Spleen (tissue), 11 donors: ENCODE data around the gene NSMCE4A. TPM values are rescaled to one million over a fixed set of nuclear protein-coding genes. Genes with fewer than 3 reads are reported as not detected.

Experiments
- DNase-seq: peaks from one replicate; pipeline ENCODE4 v3.0.0-alpha.2; 2020
- H3K27ac ChIP-seq, 8 donors: fragments of 200-600 bp; sonication (generic) in 7 of 8; 1 replicate in 4 of 8; 2 replicates in 4 of 8; pipeline versions ENCODE4 v1.5.0 to v1.8.0; 2016 to 2021; ENCODE audit warnings: inconsistent platforms in 4 of 8, mild to moderate bottlenecking in 4 of 8, moderate library complexity in 1 of 8
- H3K27me3 ChIP-seq, 7 donors: fragments of 200-600 bp; sonication (generic) in 6 of 7; replicated peaks in 1 of 7; 1 replicate in 4 of 7; 2 replicates in 3 of 7; pipeline versions ENCODE4 v1.5.0 to v1.8.0; 2016 to 2021; ENCODE audit warnings: inconsistent platforms in 3 of 7, mild to moderate bottlenecking in 1 of 7
- H3K36me3 ChIP-seq, 6 donors: fragments of 200-600 bp; sonication (generic) in 5 of 6; 1 replicate in 4 of 6; 2 replicates in 2 of 6; pipeline versions ENCODE4 v1.5.0 to v1.8.0; 2016 to 2021; ENCODE audit warnings: inconsistent platforms in 2 of 6
- H3K4me1 ChIP-seq, 6 donors: fragments of 200-600 bp; sonication (generic) in 5 of 6; 1 replicate in 3 of 6; 2 replicates in 3 of 6; pipeline versions ENCODE4 v1.5.0 to v1.8.0; 2016 to 2021; ENCODE audit warnings: inconsistent platforms in 3 of 6
- H3K4me3 ChIP-seq, 8 donors: fragments of 200-600 bp; sonication (generic) in 7 of 8; 1 replicate in 4 of 8; 2 replicates in 4 of 8; pipeline versions ENCODE4 v1.5.0 to v1.8.0; 2016 to 2021; ENCODE audit warnings: inconsistent platforms in 4 of 8, mild to moderate bottlenecking in 4 of 8, moderate library complexity in 2 of 8
- H3K9me3 ChIP-seq, 8 donors: fragments of 200-600 bp; sonication (generic) in 7 of 8; 1 replicate in 4 of 8; 2 replicates in 4 of 8; pipeline versions ENCODE4 v1.5.0 to v1.8.0; 2016 to 2021; ENCODE audit warnings: inconsistent platforms in 4 of 8
- CTCF ChIP-seq, 11 experiments: fragments of 200-600 bp in 7 of 11; fragments of 450-650 bp in 4 of 11; sonication (generic) in 4 of 11; IDR thresholded peaks in 8 of 11; conservative IDR thresholded peaks in 3 of 11; 1 replicate in 7 of 11; 2 replicates in 4 of 11; pipeline versions ENCODE4 v1.4.0 to v1.8.0; 2016 to 2021; ENCODE audit warnings: antibody characterized with exemption in 11 of 11, inconsistent platforms in 4 of 11, mild to moderate bottlenecking in 1 of 11
- POLR2A ChIP-seq, 3 donors: fragments of 450-650 bp; IDR thresholded peaks; one replicate each; pipeline ENCODE4 v1.5.1; 2017; ENCODE audit warnings: antibody characterized with exemption in 3 of 3, mild to moderate bottlenecking in 1 of 3
- POLR2AphosphoS5 ChIP-seq, 3 donors: sonication (generic); formaldehyde crosslinking; IDR thresholded peaks; one replicate each; pipeline ENCODE4 v1.5.1; 2017; ENCODE audit warnings: antibody characterized with exemption in 3 of 3
- WGBS, 5 donors: extraction: QIAGEN DNeasy Blood & Tissue Kit in 3 of 5; methylation state at CpG; one replicate each; pipeline versions ENCODE4 v1.1.5 to v1.1.7; 2013 to 2018; 5-methylcytosine and 5-hydroxymethylcytosine counted together
- intact Hi-C: fragments of 100-400 bp; cut with DNase I; formaldehyde crosslinking; loops from one replicate; pipeline ENCODE4 v1.15.0; 2023; ENCODE audit warnings: low total_unique reads
- polyA plus RNA-seq, 3 donors: library from polyadenylated mRNA; stranded (reverse); fragments of 200-250 nt; gene quantifications; one replicate each; pipeline ENCODE4 v1.2.1, GENCODE V29; 2013
- total RNA-seq, 7 donors: library from RNA; depleted of rRNA in 3 of 7; stranded (reverse); fragments of >200 nt in 3 of 7; fragmentation: NEBNext Ultra II Directional in 4 of 7; extraction: Animal tissue kit (Norgen Biotek cat#: 25700) in 4 of 7; gene quantifications; one replicate each; pipeline versions ENCODE4 v1.1.0 to v1.2.1, GENCODE V29; 2016 to 2021
- donor health status: healthy with polysubstance abuse.
- donor health status: DM: no; HTN: no; CAD: no; lungs with moderate emphysema.
- donor health status: DM: no; HTN: no; CAD: no.
- donor health status: Bipolar disorder and iron deficiency.
- donor health status: healthy.
- donor health status: DM: no; HTN: no; CAD: no.
- donor health status: DM: yes; HTN: yes; CAD: no.

Gene NSMCE4A
- total and polyA plus RNA-seq, 10 donors = 49.5 to 121 (median 70.9) TPM

- H3K27ac ChIP-seq = no peak overlapping the region
- no peak for DNase-seq
- H3K36me3 ChIP-seq = no peaks in the 10 kb centered on the region
- H3K27me3 ChIP-seq = peaks cover 0 to 10% (median 0%) of the 10 kb centered on the region in 7 donors
- TF ChIP-seq POLR2A (IDR thresholded peaks at IDR 0.05) = no peak
- TF ChIP-seq POLR2AphosphoS5 (IDR thresholded peaks at IDR 0.05) = no peak
- TF ChIP-seq CTCF (IDR thresholded peaks at IDR 0.05 in 8 of 11, conservative IDR thresholded peaks at IDR 0.05 in 3 of 11) = no peak
- WGBS, 5 donors = 71 to 86% (median 81%) methylated on average over 5 of the region's 5 CpGs
- no peaks in the 10 kb centered on the region for H3K4me1 ChIP-seq
- H3K9me3 ChIP-seq = no peaks in the 10 kb centered on the region
- intact Hi-C loops = no loop called here
- H3K4me3 ChIP-seq = no peak overlapping the region
Observed at GRCh38 chr10:122012731-122013130, 37.7 kb upstream of the NSMCE4A start.

GRCh38 chr10:122010405-122011050 lies 35.5 kb upstream of the NSMCE4A start:
- 85 to 88% (median 86%) methylated on average over 4 of the region's 4 CpGs for WGBS, 5 donors

GRCh38 chr10:122007415-122007814 lies 32.4 kb upstream of the NSMCE4A start:
- H3K9me3 ChIP-seq = peaks cover 0 to 17% (median 15%) of the 10 kb centered on the region in 8 donors
- WGBS, 5 donors = 36 to 71% (median 53%) methylated on average over 3 of the region's 3 CpGs
- intact Hi-C loops = no loop called here
- peaks cover 0 to 4% (median 0%) of the 10 kb centered on the region in 7 donors for H3K27me3 ChIP-seq
- no peak overlapping the region for H3K27ac ChIP-seq
- DNase-seq = no peak
- no peak overlapping the region for H3K4me3 ChIP-seq
- no peaks in the 10 kb centered on the region for H3K4me1 ChIP-seq
- H3K36me3 ChIP-seq = no peaks in the 10 kb centered on the region
- no peak for TF ChIP-seq POLR2AphosphoS5 (IDR thresholded peaks at IDR 0.05)
- TF ChIP-seq POLR2A (IDR thresholded peaks at IDR 0.05) = no peak
- TF ChIP-seq CTCF (IDR thresholded peaks at IDR 0.05 in 8 of 11, conservative IDR thresholded peaks at IDR 0.05 in 3 of 11) = no peak

More at GRCh38 chr10:122010405-122011050, 35.5 kb upstream of the NSMCE4A start:
- H3K4me3 ChIP-seq = no peak overlapping the region
- no peak overlapping the region for H3K27ac ChIP-seq
- peaks cover 0 to 10% (median 0%) of the 10 kb centered on the region in 7 donors for H3K27me3 ChIP-seq
- intact Hi-C loops = no loop called here
- no peaks in the 10 kb centered on the region for H3K4me1 ChIP-seq
- no peaks in the 10 kb centered on the region for H3K9me3 ChIP-seq
- DNase-seq = no peak
- H3K36me3 ChIP-seq = no peaks in the 10 kb centered on the region
- no peak for TF ChIP-seq CTCF (IDR thresholded peaks at IDR 0.05 in 8 of 11, conservative IDR thresholded peaks at IDR 0.05 in 3 of 11)
- TF ChIP-seq POLR2AphosphoS5 (IDR thresholded peaks at IDR 0.05) = no peak
- no peak for TF ChIP-seq POLR2A (IDR thresholded peaks at IDR 0.05)

- 49 to 64% (median 56%) methylated on average over 1 of the region's 1 CpG for WGBS, 5 donors
- no peak for TF ChIP-seq CTCF (IDR thresholded peaks at IDR 0.05 in 8 of 11, conservative IDR thresholded peaks at IDR 0.05 in 3 of 11)
- no peak for TF ChIP-seq POLR2AphosphoS5 (IDR thresholded peaks at IDR 0.05)
- TF ChIP-seq POLR2A (IDR thresholded peaks at IDR 0.05) = no peak
Observed at GRCh38 chr10:122001698-122002097, 26.7 kb upstream of the NSMCE4A start.

More at GRCh38 chr10:122001698-122002097, 26.7 kb upstream of the NSMCE4A start:
- Histone ChIP-seq H3K9me3 (peaks cover 0 to 45% (median 38%) of the 10 kb centered on the region in 8 donors), H3K27me3 (peaks cover 0 to 6% (median 0%) of the 10 kb centered on the region in 7 donors), H3K36me3 (no peaks in the 10 kb centered on the region), H3K4me1 (no peaks in the 10 kb centered on the region), H3K27ac (no peak overlapping the region), H3K4me3 (no peak overlapping the region)
- no peak for DNase-seq
- intact Hi-C loops = no loop called here
